ENCODE measurements around the gene TUBD1. TPM values are rescaled to one million over a fixed set of nuclear protein-coding genes. Genes with fewer than 3 reads are reported as not detected.

TUBD1 gene
- total and polyA plus RNA-seq, 2 of the 13 experiments (the other 11 are each of a cell fraction or from before 2014, with no cell fraction given) = 18.2 to 25.9 TPM

- TF ChIP-seq ZNF382 (CRISPR knock-in tag; IDR thresholded peaks at IDR 0.05; ENCODE audit: borderline replicate concordance) = no peak
- TF ChIP-seq ZNF607 (CRISPR knock-in tag; IDR thresholded peaks at IDR 0.05; ENCODE audit: borderline replicate concordance) = no peak; the same call in 1 of the 2 replicates
- peak; percentile 82 for TF ChIP-seq ZMYM3 (CRISPR knock-in tag; IDR thresholded peaks at IDR 0.05)
- no peak for TF ChIP-seq PLSCR1 (CRISPR knock-in tag; IDR thresholded peaks at IDR 0.05; ENCODE audit: borderline replicate concordance)
- peak; percentile 100 for TF ChIP-seq MED1 (CRISPR knock-in tag; IDR thresholded peaks at IDR 0.05)
- no peak for TF ChIP-seq ZNF484 (CRISPR knock-in tag; IDR thresholded peaks at IDR 0.05; ENCODE audit: borderline replicate concordance, low read depth)
- peak; percentile 97 for TF ChIP-seq SOX5 (CRISPR knock-in tag; IDR thresholded peaks at IDR 0.05; ENCODE audit: borderline replicate concordance)
- TF ChIP-seq KDM5B (CRISPR knock-in tag; IDR thresholded peaks at IDR 0.05; ENCODE audit: borderline replicate concordance) = peak; percentile 9; the same call in 1 of the 2 replicates
- no peak for TF ChIP-seq ATF6 (CRISPR knock-in tag; conservative IDR thresholded peaks at IDR 0.05)
- peak; percentile 57; the same call in 1 of the 2 replicates for TF ChIP-seq ZNF784 (CRISPR knock-in tag; IDR thresholded peaks at IDR 0.05; ENCODE audit: borderline replicate concordance)
- TF ChIP-seq CBFB (CRISPR knock-in tag; IDR thresholded peaks at IDR 0.05) = peak; percentile 90
- TF ChIP-seq RBM22 (optimal IDR thresholded peaks at IDR 0.05; ENCODE audit: low read length) = no peak
- peak; percentile 94 for TF ChIP-seq HOXA3 (CRISPR knock-in tag; IDR thresholded peaks at IDR 0.05)
- TF ChIP-seq FOXP1 (IDR thresholded peaks at IDR 0.05) = no peak
- TF ChIP-seq FOXP1 (CRISPR knock-in tag; IDR thresholded peaks at IDR 0.05) = peak; percentile 89
- no peak for TF ChIP-seq GABPA (IDR thresholded peaks at IDR 0.05; ENCODE audit: low read depth, low read length)
- TF ChIP-seq GABPA (CRISPR knock-in tag; IDR thresholded peaks at IDR 0.05; ENCODE audit: low read depth) = peak; percentile 71
- 0 out of 2 replicates have a peak, but pooled peaks have one; percentile 67 for TF ChIP-seq ZNF343 (CRISPR knock-in tag; IDR thresholded peaks at IDR 0.05)
- 0 out of 2 replicates have a peak, but pooled peaks have one; percentile 54 for TF ChIP-seq TOE1 (CRISPR knock-in tag; IDR thresholded peaks at IDR 0.05)
- peak; percentile 65; the same call in 1 of the 2 replicates for TF ChIP-seq ZNF501 (CRISPR knock-in tag; IDR thresholded peaks at IDR 0.05)
- TF ChIP-seq ZBTB38 (CRISPR knock-in tag; IDR thresholded peaks at IDR 0.05) = peak; percentile 85; the same call in 1 of the 2 replicates
- TF ChIP-seq GATA4 (IDR thresholded peaks at IDR 0.05; ENCODE audit: borderline replicate concordance, low read depth) = peak; percentile 92; the same call in 1 of the 2 replicates
- peak; percentile 99 for TF ChIP-seq ETV5 (CRISPR knock-in tag; IDR thresholded peaks at IDR 0.05; ENCODE audit: borderline replicate concordance)
- TF ChIP-seq ASH2L (IDR thresholded peaks at IDR 0.05; ENCODE audit: insufficient read length, low read depth, low read length) = peak; percentile 71
- TF ChIP-seq CREBL2 (CRISPR knock-in tag; IDR thresholded peaks at IDR 0.05; ENCODE audit: borderline replicate concordance) = no peak
- TF ChIP-seq SAP130 (CRISPR knock-in tag; IDR thresholded peaks at IDR 0.05; ENCODE audit: low read depth) = peak; percentile 96
- TF ChIP-seq ZFX (CRISPR knock-in tag; IDR thresholded peaks at IDR 0.05; ENCODE audit: low read depth) = peak; percentile 58
- TF ChIP-seq THAP11 (CRISPR knock-in tag; IDR thresholded peaks at IDR 0.05) = peak; percentile 85
- no peak for TF ChIP-seq NFIB (CRISPR knock-in tag; IDR thresholded peaks at IDR 0.05; ENCODE audit: borderline replicate concordance)
Observed at GRCh38 chr17:59853168-59853918, 39.4 kb downstream of the TUBD1 start (continued).
